HS-5 (cell line): ENCODE data around the gene EIF1AD.
"Not testable (repeated sequence)": the region's sequence is repeated elsewhere in the genome, so short reads cannot be mapped to it uniquely, and the experiment has no call there.

ENCODE experiments used
- DNase-seq: peaks from one replicate; pipeline ENCODE4 v3.0.0-alpha.2; 2012; ENCODE audit warnings: low read depth

EIF1AD gene

GRCh38 chr11:66001942-66002647 lies at the start of gene EIF1AD, which contains the start of gene BANF1:
EIF1AD (minus strand) TSS chr11:66002157; CDS start chr11:66000389, 1,768 bp downstream.
BANF1 (plus strand) TSS chr11:66002503; CDS start chr11:66003251, 748 bp downstream.
- peak; percentile 95 for DNase-seq

- DNase-seq, result no peak
Observed at GRCh38 chr11:66051371-66051765, 49.4 kb upstream of the EIF1AD start.

- DNase-seq, result no peak
Observed at GRCh38 chr11:66050581-66051231, 48.7 kb upstream of the EIF1AD start.

- DNase-seq, result no peak
Observed at GRCh38 chr11:66048547-66049323, 46.8 kb upstream of the EIF1AD start, which contains the start of gene GAL3ST3. GAL3ST3 (minus strand) TSS chr11:66049161; CDS start chr11:66045415, 3,746 bp downstream.

GRCh38 chr11:66047541-66048365 lies 45.8 kb upstream of the EIF1AD start:
- DNase-seq, result no peak

GRCh38 chr11:66046901-66047300 lies 44.9 kb upstream of the EIF1AD start:
- no peak for DNase-seq

GRCh38 chr11:66045177-66045639 lies 43.3 kb upstream of the EIF1AD start:
- DNase-seq, result no peak

- DNase-seq, result no peak
Observed at GRCh38 chr11:66044757-66045156, 42.8 kb upstream of the EIF1AD start.

- DNase-seq, result no peak
Observed at GRCh38 chr11:66042996-66043906, 41.3 kb upstream of the EIF1AD start.

GRCh38 chr11:66042227-66042995 lies 40.5 kb upstream of the EIF1AD start:
- no peak for DNase-seq

GRCh38 chr11:66039765-66040164 lies 37.8 kb upstream of the EIF1AD start:
- no peak for DNase-seq

- DNase-seq, result no peak
Observed at GRCh38 chr11:66037327-66037726, 35.4 kb upstream of the EIF1AD start.

- no peak for DNase-seq
Observed at GRCh38 chr11:66036334-66036710, 34.4 kb upstream of the EIF1AD start.

- DNase-seq, result no peak
Observed at GRCh38 chr11:66035653-66036333, 33.8 kb upstream of the EIF1AD start.

- DNase-seq, result no peak
Observed at GRCh38 chr11:66032957-66033735, 31.2 kb upstream of the EIF1AD start.

- no peak for DNase-seq
Observed at GRCh38 chr11:66026017-66026529, 24.1 kb upstream of the EIF1AD start, which contains the start of gene CATSPER1. CATSPER1 (minus strand) TSS chr11:66026479; CDS start chr11:66026379, 100 bp downstream.

GRCh38 chr11:66023186-66023440 lies 21.2 kb upstream of the EIF1AD start:
- DNase-seq, result not testable (repeated sequence)
